NCI-H2107 (cell line): ENCODE measurements around the gene C9orf57.
"Not testable (repeated sequence)": the region's sequence is repeated elsewhere in the genome, so short reads cannot be mapped to it uniquely, and the experiment has no call there.

ENCODE experiments used
- DNase-seq: peaks from one replicate; lab custom pipeline; 2025; lab: John Stamatoyannopoulos, UW

C9orf57 gene

GRCh38 chr9:72023596-72023995, 36.8 kb downstream of the C9orf57 start:
- DNase-seq = no peak

GRCh38 chr9:72022841-72023240, 37.6 kb downstream of the C9orf57 start:
- DNase-seq = no peak

- no peak for DNase-seq
Measured at GRCh38 chr9:72013292-72013760, 47.1 kb downstream of the C9orf57 start.

GRCh38 chr9:72012646-72013045, 47.8 kb downstream of the C9orf57 start:
- DNase-seq = no peak

GRCh38 chr9:72007726-72008125, 52.7 kb downstream of the C9orf57 start:
- not testable (repeated sequence) for DNase-seq

- no peak for DNase-seq
Measured at GRCh38 chr9:72006501-72006900, 53.9 kb downstream of the C9orf57 start.

- no peak for DNase-seq
Measured at GRCh38 chr9:72005451-72005850, 55.0 kb downstream of the C9orf57 start.
